ENCODE results near the gene CFL2. TPM values are rescaled to one million over a fixed set of nuclear protein-coding genes. Genes with fewer than 3 reads are reported as not detected.
A peak's percentile ranks its signal among the peaks of the same experiment; 100 is the strongest.

CFL2 gene
- total RNA-seq, 4 donors from 2014 or later, result 30.4 to 108 (median 44.9) TPM

DNA sequence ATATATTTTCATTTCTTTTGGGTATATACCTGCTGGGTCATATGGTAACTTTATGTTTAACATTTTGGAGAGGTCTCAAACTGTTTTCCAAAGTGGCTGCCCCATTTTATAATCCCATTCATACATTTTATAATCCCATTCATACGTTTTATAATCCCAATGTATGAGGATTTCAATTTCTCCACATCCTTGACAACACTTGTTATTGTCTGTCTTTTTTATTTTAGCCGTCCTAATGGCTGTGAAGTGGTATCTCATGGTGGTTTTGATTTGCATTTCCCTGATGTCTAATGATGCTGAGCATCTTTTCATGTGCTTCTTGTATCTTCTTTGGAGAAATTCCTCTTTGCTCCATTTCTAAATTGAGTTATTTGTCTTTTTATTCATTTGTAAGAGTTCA is 6.7 kb upstream of the CFL2 start:
- no peaks in the 10 kb centered on the region for H3K27me3 ChIP-seq
- DNase-seq, result no peak
- H3K9me3 ChIP-seq, result no peaks in the 10 kb centered on the region
- TF ChIP-seq CTCF (IDR thresholded peaks at IDR 0.05) (no peak), EP300 (IDR thresholded peaks at IDR 0.05; ENCODE audit: low read depth) (no peak), POLR2A (IDR thresholded peaks at IDR 0.05) (no peak), POLR2AphosphoS5 (IDR thresholded peaks at IDR 0.05) (no peak)
- H3K36me3 ChIP-seq, result no peaks in the 10 kb centered on the region
- no peak overlapping the region for H3K4me3 ChIP-seq
- no peaks in the 10 kb centered on the region for H3K4me1 ChIP-seq
- H3K27ac ChIP-seq, result no peak overlapping the region
- intact Hi-C loops (cut with DNase I; ENCODE audit: low total_unique reads), result loop anchor here (5.0 kb wide), 1 partner anchor 49 kb away; no protein-coding TSS in a partner anchor
- 71 to 83% methylated on average over 2 of the region's 2 CpGs for WGBS, 2 donors (ENCODE audit: low coverage in 1 of 2)
- in situ Hi-C loops (cut with MboI; ENCODE audit: low pct_ligation_motif_present in 1 of 4, low pct_unique_long_range_greater_than_20kb in 1 of 4, low sequenced_read_pairs in 3 of 4), result loop anchor here in 3 of 4 donors (5.0 to 25.0 kb wide), 3 partner anchors 46 to 691 kb away; partner anchors contain the start of gene NFKBIA (in 1 of the 3)

DNA sequence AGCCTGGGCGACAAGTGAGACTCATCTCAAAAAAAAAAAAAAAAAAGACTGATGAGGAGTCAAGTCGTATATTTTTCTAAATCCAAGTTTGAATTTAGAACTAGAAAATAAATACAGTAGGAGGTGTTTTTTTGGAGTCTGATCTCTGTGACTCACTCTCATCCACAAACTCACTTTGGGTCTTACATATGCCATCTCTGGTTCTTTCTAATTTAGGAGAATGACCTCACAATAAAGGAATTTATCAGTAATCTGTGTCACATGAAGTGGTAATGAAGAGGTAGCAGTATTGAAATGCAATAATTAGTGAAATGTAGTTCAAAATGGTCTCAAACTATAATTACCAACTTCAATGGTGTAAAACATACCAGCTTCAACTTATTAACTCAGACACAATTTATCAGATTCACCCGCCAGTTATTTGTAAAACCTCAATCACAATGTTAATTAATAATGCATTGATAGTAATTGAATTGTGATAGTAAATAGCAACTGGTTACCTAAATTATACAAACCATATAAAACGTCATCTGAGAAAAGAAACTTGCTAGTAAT is 4.4 kb upstream of the CFL2 start:
- no peaks in the 10 kb centered on the region for H3K27me3 ChIP-seq
- in situ Hi-C loops (cut with MboI; ENCODE audit: low pct_ligation_motif_present in 1 of 4, low pct_unique_long_range_greater_than_20kb in 1 of 4, low sequenced_read_pairs in 3 of 4), result loop anchor here in 1 of 4 donors (25.0 kb wide), 1 partner anchor 693 kb away; the partner anchor contains the start of gene NFKBIA
- TF ChIP-seq POLR2AphosphoS5 (IDR thresholded peaks at IDR 0.05) (no peak), CTCF (IDR thresholded peaks at IDR 0.05) (no peak), EP300 (IDR thresholded peaks at IDR 0.05; ENCODE audit: low read depth) (no peak), POLR2A (IDR thresholded peaks at IDR 0.05) (no peak)
- intact Hi-C loops (cut with DNase I; ENCODE audit: low total_unique reads), result no loop called here
- no peaks in the 10 kb centered on the region for H3K36me3 ChIP-seq
- no peak overlapping the region for H3K4me3 ChIP-seq
- H3K27ac ChIP-seq, result no peak overlapping the region
- WGBS, 2 donors (ENCODE audit: low coverage in 1 of 2), result 54 to 55% methylated on average over 4 of the region's 4 CpGs
- H3K4me1 ChIP-seq, result peaks cover 0 to 9% (median 6%) of the 10 kb centered on the region in 4 donors
- no peaks in the 10 kb centered on the region for H3K9me3 ChIP-seq
- DNase-seq, result no peak

DNA sequence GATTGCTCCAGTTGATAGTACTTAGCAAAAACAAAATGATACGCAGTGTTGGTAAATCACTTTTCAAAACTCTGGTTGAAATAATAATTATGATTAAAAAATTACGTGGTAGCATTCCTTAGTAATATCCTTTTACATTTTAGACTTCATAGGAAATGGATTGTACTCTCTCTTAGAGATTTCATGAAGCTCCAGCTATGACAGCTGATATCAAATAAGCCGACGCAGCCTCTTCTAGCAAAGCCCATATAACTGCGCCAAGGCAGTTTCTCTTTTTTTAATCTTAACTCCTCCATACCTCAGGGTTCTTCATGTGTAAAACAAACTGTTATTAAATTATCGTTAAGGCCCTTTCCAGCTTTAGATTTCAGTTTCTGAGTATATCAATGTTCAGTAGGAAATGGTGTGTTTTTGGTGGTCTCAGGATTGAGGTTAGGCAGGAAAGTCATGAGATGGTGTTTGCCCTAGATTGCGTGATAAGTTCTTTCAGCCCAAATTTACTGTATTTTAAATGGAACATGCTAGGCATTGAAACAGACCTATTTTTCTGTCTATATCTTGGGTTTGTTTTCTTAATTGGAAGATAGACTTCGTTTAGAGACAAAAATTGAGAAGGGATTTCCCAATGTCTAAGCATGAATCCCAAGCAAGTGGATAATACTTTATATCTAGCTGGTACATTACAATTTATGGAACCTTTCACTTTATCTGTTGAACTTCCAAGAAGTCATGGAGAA is 902 bp upstream of the CFL2 start:
- in situ Hi-C loops (cut with MboI; ENCODE audit: low pct_ligation_motif_present in 1 of 4, low pct_unique_long_range_greater_than_20kb in 1 of 4, low sequenced_read_pairs in 3 of 4), result loop anchor here in 1 of 4 donors (25.0 kb wide), 1 partner anchor 697 kb away; the partner anchor contains the start of gene NFKBIA
- no peaks in the 10 kb centered on the region for H3K27me3 ChIP-seq
- DNase-seq, result no peak

More for the DNA sequence above, 902 bp upstream of the CFL2 start:
- Histone ChIP-seq H3K9me3 (no peaks in the 10 kb centered on the region), H3K4me1 (peaks cover 6 to 37% (median 15%) of the 10 kb centered on the region in 4 donors), H3K4me3 (peak overlapping the region; percentile 56 to 96 (median 84)), H3K27ac (peak overlapping the region; percentile 94 to 98 (median 96)), H3K36me3 (no peaks in the 10 kb centered on the region)
- intact Hi-C loops (cut with DNase I; ENCODE audit: low total_unique reads), result no loop called here
- 35% methylated on average over 7 to 8 of the region's 8 CpGs for WGBS, 2 donors (ENCODE audit: low coverage in 1 of 2)
- TF ChIP-seq CTCF (IDR thresholded peaks at IDR 0.05) (no peak), POLR2AphosphoS5 (IDR thresholded peaks at IDR 0.05) (no peak), EP300 (IDR thresholded peaks at IDR 0.05; ENCODE audit: low read depth) (no peak), POLR2A (IDR thresholded peaks at IDR 0.05) (no peak)
